Measurements from ENCODE around the gene USP6NL. TPM values are rescaled to one million over a fixed set of nuclear protein-coding genes. Genes with fewer than 3 reads are reported as not detected.

The USP6NL gene
- total RNA-seq, 1 experiment from 2014 or later: 32.6 TPM

DNA sequence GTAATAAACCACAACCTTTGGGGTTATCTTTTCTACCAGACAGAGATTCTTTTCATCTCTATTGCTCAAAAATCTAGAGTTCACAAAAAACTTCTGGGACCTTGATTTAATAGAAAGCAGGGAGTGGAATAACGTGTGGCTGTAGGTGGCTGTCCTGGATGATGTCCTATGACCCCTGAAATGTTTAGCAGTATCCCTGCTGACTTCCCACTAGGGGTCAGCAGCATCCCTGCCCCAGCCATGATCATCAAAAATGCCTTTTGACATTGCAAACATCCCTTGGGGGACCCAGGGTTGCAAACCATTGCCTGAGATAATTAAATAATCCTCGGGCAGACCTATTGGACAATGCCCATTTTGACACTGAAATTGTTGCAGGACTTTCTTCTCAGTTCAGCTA, 177.1 kb downstream of the USP6NL start:
- in situ Hi-C loops (cut with HindIII; ENCODE audit: low pct_unique_long_range_greater_than_20kb, low sequenced_read_pairs): no loop called here
- DNase-seq (ENCODE audit: low read depth, low spot score): peak; percentile 35

GRCh38 chr10:11433657-11434056, 177.8 kb downstream of the USP6NL start:
- in situ Hi-C loops (cut with HindIII; ENCODE audit: low pct_unique_long_range_greater_than_20kb, low sequenced_read_pairs): no loop called here
- DNase-seq (ENCODE audit: low read depth, low spot score): no peak

DNA sequence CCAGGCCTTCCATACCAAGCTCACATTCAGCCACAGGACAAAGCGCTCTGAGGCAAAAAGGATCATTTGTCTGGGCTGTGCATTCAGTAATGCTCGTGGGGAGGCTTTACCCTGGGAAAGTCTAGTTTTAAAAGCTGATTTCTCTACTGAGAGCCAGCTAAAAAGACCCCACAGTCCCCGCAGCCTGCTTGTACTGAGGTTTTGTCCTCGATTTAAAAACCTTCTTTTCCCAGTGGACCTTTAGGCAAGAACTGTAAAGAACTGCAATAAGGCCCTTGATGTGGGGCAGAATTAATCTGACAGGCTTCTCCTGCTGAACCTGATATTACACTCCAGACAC, 180.3 kb downstream of the USP6NL start:
- no peak for DNase-seq (ENCODE audit: low read depth, low spot score)
- in situ Hi-C loops (cut with HindIII; ENCODE audit: low pct_unique_long_range_greater_than_20kb, low sequenced_read_pairs): no loop called here

DNA sequence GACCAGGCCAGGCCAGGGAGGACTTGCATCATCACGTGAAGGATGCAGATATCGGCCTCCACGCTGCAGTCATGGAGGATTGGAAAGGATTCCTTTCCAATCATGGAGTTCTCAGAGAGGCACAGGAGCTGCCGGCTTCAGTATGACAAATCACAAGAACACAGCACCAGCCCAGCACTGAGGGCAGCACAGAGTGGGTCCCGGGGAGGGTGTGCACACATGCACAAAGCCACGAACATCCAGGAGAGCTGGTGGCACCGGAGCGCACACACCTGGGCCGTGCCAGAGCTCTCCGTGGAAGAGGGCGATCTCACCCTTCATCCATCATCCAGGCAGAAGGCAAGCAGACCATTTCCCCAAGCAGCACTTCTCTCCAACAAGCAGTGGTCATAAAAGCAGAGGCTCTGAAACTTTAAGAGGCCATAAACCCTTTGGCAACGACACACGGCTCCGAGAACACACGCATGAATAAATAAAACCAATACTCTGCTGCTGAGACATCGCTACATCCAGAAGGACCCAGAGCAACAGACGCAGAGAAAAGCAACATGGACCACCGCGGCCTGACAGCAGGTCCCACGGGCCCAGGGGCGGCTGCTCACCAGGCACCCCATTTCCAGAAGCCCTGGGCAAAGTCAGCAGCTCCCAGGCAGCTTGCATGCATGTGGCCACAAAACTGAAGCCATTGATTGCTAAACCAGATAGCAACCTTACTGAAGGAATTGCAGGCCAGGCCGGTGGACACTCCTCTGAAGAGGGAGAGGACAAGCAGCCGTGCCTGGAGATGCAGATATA, 180.8 kb downstream of the USP6NL start:
- in situ Hi-C loops (cut with HindIII; ENCODE audit: low pct_unique_long_range_greater_than_20kb, low sequenced_read_pairs): no loop called here
- no peak for DNase-seq (ENCODE audit: low read depth, low spot score)

DNA sequence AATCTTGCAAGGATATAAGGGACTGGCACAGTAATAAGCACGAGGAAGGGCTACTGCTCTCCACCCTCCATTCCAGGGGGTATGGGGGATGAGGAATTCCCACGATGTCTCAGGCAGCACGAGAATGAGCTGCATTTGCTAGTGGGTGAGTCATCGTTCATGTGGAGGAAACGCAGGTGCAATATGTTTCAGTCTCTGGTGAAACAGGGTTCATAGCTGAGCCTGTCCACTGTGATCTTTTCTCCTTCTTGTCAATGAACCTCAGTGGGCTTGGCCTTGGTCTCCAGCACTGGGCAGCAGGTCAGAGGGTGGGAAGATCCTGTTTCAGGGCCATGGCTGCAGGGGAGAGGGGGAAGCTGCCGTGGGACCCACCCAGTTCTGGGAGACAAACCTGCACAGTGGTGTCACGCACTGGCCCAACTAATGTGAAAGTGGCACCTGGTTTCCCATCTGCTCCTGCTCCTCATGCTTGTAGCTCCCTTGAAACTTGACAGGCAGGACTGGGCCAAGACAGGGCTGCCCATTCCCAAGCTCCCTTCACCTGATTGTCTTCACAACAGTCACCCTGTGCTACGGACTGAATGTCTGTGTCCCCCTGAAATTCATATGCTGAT, 181.9 kb downstream of the USP6NL start:
- no peak for DNase-seq (ENCODE audit: low read depth, low spot score)
- in situ Hi-C loops (cut with HindIII; ENCODE audit: low pct_unique_long_range_greater_than_20kb, low sequenced_read_pairs): no loop called here

DNA sequence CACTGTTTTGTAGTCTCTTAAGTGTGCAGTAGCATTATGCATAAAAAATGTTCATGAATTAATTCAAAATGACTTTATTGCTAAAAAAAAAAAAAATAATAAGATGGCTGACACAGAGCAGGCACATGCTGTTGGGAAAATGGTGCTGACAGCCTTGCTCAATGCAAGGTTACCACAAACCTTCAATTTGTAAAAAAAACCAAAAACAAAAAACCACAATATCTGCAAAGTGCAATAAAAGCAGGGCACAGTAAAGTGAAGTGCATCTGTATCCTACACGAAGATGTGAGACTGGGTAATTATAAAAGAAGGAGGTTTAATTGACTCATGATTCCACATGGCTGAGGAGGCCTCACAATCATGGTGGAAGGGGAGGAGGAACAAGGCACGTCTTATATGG, 185.8 kb downstream of the USP6NL start:
- no peak for DNase-seq (ENCODE audit: low read depth, low spot score)
- in situ Hi-C loops (cut with HindIII; ENCODE audit: low pct_unique_long_range_greater_than_20kb, low sequenced_read_pairs): no loop called here

DNA sequence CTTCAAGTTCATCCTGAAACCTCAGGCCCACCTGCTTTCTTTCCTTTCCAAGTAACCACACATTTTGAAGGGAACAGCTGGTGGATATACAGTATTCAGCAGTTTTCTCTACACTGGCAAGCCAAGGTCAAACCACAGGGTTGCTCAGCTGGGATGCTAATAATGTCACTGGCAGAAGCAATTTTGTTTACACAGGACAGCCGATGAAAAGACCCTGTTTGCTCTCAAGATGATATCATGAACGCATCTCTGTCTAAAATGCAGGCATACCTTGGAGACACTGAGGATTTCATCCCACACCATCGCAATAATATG, 186.2 kb downstream of the USP6NL start:
- DNase-seq (ENCODE audit: low read depth, low spot score): no peak
- in situ Hi-C loops (cut with HindIII; ENCODE audit: low pct_unique_long_range_greater_than_20kb, low sequenced_read_pairs): no loop called here

GRCh38 chr10:11424456-11425295, 186.8 kb downstream of the USP6NL start:
- in situ Hi-C loops (cut with HindIII; ENCODE audit: low pct_unique_long_range_greater_than_20kb, low sequenced_read_pairs): no loop called here
- peak; percentile 66 for DNase-seq (ENCODE audit: low read depth, low spot score)

- in situ Hi-C loops (cut with HindIII; ENCODE audit: low pct_unique_long_range_greater_than_20kb, low sequenced_read_pairs): no loop called here
- no peak for DNase-seq (ENCODE audit: low read depth, low spot score)
These were observed 194.5 kb downstream of the USP6NL start for GRCh38 chr10:11416974-11417373.

DNA sequence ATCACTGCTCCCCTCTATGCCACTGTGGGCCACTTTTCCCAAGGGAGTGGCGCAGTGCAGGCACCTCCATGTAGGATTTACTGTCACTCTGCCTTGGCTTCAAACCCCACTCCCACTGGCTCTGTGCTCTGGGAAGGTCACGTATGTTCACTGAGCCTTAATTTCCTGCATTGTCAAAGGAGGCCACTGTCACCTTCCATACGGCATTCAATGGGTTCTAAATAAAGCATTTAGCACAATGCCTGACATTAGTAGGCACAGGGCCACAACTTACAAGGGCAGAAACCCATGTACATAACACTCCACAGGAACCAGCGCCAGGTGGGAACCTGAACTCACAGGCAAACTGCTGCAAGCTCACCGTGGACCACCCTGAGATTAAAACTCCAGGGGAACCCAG, 196.4 kb downstream of the USP6NL start:
- no peak for DNase-seq (ENCODE audit: low read depth, low spot score)
- in situ Hi-C loops (cut with HindIII; ENCODE audit: low pct_unique_long_range_greater_than_20kb, low sequenced_read_pairs): no loop called here

- DNase-seq (ENCODE audit: low read depth, low spot score): peak; percentile 57
- in situ Hi-C loops (cut with HindIII; ENCODE audit: low pct_unique_long_range_greater_than_20kb, low sequenced_read_pairs): no loop called here
These were observed 197.0 kb downstream of the USP6NL start for GRCh38 chr10:11414314-11415038.

GRCh38 chr10:11411926-11412545, 199.4 kb downstream of the USP6NL start:
- DNase-seq (ENCODE audit: low read depth, low spot score): peak; percentile 58
- in situ Hi-C loops (cut with HindIII; ENCODE audit: low pct_unique_long_range_greater_than_20kb, low sequenced_read_pairs): no loop called here

DNA sequence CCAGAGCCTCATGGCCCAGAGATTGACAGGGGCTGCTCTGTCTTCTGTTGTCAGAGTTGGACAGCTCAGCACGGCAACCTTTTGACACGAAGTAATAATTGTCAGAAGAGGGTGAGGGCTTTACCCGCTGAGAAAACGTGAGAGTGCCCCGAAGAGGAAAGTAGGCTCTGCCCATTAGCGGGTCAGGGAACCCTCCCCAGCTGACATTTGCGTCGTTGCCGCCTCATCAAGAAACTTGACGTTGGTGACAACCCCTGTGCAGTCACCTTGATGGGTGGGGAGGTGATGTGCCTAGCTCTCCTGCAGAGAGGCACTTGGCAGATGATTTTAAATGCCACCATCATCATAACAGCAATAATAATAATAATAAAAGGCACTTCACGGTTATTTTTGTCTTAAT, 202.1 kb downstream of the USP6NL start:
- DNase-seq (ENCODE audit: low read depth, low spot score): no peak
- in situ Hi-C loops (cut with HindIII; ENCODE audit: low pct_unique_long_range_greater_than_20kb, low sequenced_read_pairs): no loop called here

GRCh38 chr10:11407939-11408338, 203.5 kb downstream of the USP6NL start:
- DNase-seq (ENCODE audit: low read depth, low spot score): no peak
- in situ Hi-C loops (cut with HindIII; ENCODE audit: low pct_unique_long_range_greater_than_20kb, low sequenced_read_pairs): no loop called here

DNA sequence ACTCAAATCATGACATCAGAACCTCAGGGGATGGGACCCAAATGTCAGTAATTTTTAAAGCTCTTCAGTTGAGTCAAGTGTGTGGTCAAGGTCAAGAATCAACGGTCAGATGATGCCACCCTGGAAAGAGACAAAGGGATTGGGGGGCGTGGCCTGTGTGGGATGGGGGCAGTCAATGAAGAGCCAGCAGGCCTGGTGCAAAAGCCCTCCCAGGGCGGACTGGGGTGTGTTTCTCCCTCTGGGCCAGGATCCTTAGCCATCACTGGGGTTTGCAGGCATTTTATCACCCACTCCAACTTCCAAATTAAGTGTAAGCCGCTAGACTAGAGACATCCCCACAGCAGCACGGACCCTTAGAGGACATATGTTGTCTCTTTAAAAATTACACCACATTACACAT, 204.7 kb downstream of the USP6NL start:
- in situ Hi-C loops (cut with HindIII; ENCODE audit: low pct_unique_long_range_greater_than_20kb, low sequenced_read_pairs): no loop called here
- no peak for DNase-seq (ENCODE audit: low read depth, low spot score)

GRCh38 chr10:11404901-11405300, 206.5 kb downstream of the USP6NL start:
- peak; percentile 1 for DNase-seq (ENCODE audit: low read depth, low spot score)
- in situ Hi-C loops (cut with HindIII; ENCODE audit: low pct_unique_long_range_greater_than_20kb, low sequenced_read_pairs): no loop called here
